Ovary (tissue), 3 donors: Measurements from ENCODE around the gene MORN5.

Source experiments
- POLR2A ChIP-seq: fragments of 450-650 bp; IDR thresholded peaks from one replicate; pipeline ENCODE4 v1.6.1; 2017; ENCODE audit warnings: antibody characterized with exemption, mild to moderate bottlenecking, moderate library complexity
- TF ChIP-seq, protein P1 (sequence below), 3 donors: fragments of 450-650 bp in 2 of 3; fragments of 200-600 bp in 1 of 3; IDR thresholded peaks; one replicate each; pipeline versions ENCODE4 v1.5.1 to v1.8.0; 2016 to 2022; ENCODE audit warnings: antibody characterized with exemption in 3 of 3, mild to moderate bottlenecking in 1 of 3
- donor health status: DM: no; HTN: no; CAD: no.

DNA sequence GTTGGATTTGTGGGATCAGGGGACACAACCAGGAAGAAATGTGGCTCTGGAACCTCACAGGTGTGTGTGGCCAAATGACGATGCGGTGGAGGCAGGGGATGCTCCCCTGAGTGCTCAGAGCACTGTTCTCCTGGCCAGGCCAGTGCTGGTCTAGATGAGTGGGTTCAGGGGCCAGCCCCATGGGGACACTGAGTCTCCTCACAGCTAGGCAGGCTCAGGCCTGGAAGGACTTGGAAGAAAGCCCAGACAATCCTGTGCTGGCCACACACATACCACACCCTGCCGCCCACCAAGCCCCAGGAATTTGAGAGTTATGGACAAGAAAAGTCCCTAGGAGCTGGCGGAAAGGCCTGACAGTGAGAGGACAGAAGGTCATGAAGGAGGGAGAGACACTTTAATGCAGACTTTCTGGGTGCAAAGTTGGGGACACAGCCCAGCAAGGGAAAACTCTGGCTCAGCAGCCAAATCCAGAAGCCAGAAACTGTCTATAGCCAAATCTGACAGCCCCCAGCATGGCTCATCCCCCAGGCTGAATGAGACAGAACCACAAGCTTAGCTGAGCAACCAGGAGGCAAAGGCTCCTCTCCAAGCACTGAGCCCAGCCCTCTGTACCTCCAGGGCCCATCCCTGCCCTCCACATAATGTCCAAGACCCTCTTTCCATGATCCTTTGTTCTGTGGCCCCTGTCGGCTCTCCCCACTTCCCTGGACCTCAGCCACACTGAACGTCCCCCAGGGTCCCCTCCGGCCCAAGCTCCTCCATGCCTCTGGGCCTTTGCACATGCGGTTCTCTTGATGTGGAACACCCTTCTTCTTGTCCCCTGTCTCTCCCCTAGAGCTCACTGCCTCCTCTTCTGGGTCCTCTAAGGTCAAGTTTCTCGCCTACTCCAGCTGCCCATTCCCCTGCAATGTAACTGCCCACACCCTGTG, 46.7 kb downstream of the MORN5 start:
- TF ChIP-seq, protein P1, sequence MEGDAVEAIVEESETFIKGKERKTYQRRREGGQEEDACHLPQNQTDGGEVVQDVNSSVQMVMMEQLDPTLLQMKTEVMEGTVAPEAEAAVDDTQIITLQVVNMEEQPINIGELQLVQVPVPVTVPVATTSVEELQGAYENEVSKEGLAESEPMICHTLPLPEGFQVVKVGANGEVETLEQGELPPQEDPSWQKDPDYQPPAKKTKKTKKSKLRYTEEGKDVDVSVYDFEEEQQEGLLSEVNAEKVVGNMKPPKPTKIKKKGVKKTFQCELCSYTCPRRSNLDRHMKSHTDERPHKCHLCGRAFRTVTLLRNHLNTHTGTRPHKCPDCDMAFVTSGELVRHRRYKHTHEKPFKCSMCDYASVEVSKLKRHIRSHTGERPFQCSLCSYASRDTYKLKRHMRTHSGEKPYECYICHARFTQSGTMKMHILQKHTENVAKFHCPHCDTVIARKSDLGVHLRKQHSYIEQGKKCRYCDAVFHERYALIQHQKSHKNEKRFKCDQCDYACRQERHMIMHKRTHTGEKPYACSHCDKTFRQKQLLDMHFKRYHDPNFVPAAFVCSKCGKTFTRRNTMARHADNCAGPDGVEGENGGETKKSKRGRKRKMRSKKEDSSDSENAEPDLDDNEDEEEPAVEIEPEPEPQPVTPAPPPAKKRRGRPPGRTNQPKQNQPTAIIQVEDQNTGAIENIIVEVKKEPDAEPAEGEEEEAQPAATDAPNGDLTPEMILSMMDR (IDR thresholded peaks at IDR 0.05): no peak
- no peak for TF ChIP-seq POLR2A
